ENCODE data around the gene PHC2.

- peak in 11 of 12 donors; percentile 90 to 100 (median 97) for TF ChIP-seq CTCF (IDR thresholded peaks at IDR 0.05)
- TF ChIP-seq POLR2A (IDR thresholded peaks at IDR 0.05) = no peak
Observed at GRCh38 chr1:33295450-33296081, 135.3 kb downstream of the PHC2 start.

All from heart left ventricle (tissue), 13 donors.